Measurements from ENCODE around the gene QPRT. TPM values are rescaled to one million over a fixed set of nuclear protein-coding genes. Genes with fewer than 3 reads are reported as not detected.

The QPRT gene
- total RNA-seq, 1 experiment from 2014 or later: 0.52 TPM

DNA sequence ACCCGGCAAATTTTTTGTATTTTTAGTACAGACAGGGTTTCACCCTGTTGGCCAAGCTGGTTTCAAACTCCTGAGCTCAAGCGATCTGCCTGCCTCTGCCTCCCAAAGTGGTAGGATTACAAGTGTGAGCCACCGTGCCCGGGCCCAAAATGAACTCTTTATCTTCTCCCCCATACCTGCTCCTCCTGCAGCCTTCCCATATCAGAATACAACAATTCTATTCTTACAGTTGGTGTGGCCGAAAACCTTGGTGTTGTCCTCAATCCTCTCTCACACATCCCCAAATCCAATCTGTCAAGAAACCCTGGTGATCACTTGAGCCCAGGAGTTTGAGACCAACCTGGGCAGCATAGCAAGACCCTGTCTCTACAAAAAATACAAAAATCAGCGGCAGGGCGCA lies 35.4 kb upstream of the QPRT start (continued):
- TF ChIP-seq, protein P1, sequence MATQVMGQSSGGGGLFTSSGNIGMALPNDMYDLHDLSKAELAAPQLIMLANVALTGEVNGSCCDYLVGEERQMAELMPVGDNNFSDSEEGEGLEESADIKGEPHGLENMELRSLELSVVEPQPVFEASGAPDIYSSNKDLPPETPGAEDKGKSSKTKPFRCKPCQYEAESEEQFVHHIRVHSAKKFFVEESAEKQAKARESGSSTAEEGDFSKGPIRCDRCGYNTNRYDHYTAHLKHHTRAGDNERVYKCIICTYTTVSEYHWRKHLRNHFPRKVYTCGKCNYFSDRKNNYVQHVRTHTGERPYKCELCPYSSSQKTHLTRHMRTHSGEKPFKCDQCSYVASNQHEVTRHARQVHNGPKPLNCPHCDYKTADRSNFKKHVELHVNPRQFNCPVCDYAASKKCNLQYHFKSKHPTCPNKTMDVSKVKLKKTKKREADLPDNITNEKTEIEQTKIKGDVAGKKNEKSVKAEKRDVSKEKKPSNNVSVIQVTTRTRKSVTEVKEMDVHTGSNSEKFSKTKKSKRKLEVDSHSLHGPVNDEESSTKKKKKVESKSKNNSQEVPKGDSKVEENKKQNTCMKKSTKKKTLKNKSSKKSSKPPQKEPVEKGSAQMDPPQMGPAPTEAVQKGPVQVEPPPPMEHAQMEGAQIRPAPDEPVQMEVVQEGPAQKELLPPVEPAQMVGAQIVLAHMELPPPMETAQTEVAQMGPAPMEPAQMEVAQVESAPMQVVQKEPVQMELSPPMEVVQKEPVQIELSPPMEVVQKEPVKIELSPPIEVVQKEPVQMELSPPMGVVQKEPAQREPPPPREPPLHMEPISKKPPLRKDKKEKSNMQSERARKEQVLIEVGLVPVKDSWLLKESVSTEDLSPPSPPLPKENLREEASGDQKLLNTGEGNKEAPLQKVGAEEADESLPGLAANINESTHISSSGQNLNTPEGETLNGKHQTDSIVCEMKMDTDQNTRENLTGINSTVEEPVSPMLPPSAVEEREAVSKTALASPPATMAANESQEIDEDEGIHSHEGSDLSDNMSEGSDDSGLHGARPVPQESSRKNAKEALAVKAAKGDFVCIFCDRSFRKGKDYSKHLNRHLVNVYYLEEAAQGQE (IDR thresholded peaks at IDR 0.05; ENCODE audit: low read depth): no peak
- TF ChIP-seq ZFX (IDR thresholded peaks at IDR 0.05) (no peak), FOSL1 (IDR thresholded peaks at IDR 0.05; ENCODE audit: low read depth) (no peak), ELF1 (IDR thresholded peaks at IDR 0.05; ENCODE audit: borderline replicate concordance, low read depth) (no peak), YY1 (IDR thresholded peaks at IDR 0.05; ENCODE audit: extremely low read depth, insufficient replicate concordance, low read depth, low read length) (no peak), JUND (IDR thresholded peaks at IDR 0.05) (no peak), POLR2AphosphoS5 (IDR thresholded peaks at IDR 0.05; ENCODE audit: low read depth, low read length) (no peak), TCF7L2 (IDR thresholded peaks at IDR 0.05; ENCODE audit: borderline replicate concordance, extremely low read depth, insufficient read depth, insufficient read length) (no peak)

DNA sequence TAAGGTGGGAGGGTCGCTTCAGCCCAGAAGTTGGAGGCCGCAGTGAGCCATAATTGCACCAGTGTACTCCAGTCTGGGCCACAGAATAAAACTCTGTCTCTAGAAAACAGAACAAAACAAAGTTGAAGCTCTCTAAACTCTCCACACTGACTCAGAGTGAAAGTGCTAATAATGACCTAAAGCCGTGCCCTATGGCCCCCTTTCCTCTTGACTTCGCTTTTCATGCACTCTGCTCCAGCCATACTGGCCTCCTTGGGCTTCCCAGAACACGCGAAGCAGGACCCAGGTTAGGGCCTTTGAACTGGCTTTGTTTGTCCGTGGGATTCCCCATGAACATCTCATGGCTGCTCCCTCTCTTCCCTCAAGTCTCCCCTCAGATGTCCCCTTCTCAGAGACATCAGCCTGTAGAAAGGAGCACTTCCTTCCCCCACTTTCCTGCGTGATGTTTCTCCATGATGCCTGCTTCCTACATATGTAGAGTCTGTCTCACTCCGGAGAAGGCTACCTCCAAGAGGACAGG lies 34.6 kb upstream of the QPRT start:
- no peak overlapping the region for H3K27ac ChIP-seq (ENCODE audit: low read depth, low read length)
- H2AFZ ChIP-seq (ENCODE audit: low read depth, low read length, poor library complexity, severe bottlenecking): no peak overlapping the region
- no peaks in the 10 kb centered on the region for H3K9me2 ChIP-seq (ENCODE audit: insufficient read depth)
- H3K9me3 ChIP-seq (ENCODE audit: control insufficient read depth in 1 of 2, insufficient read depth in 1 of 2, low read depth in 1 of 2, low read length in 2 of 2): no peaks in the 10 kb centered on the region
- H3K9ac ChIP-seq (ENCODE audit: low read length): no peak overlapping the region
- no peaks in the 10 kb centered on the region for H3K27me3 ChIP-seq (ENCODE audit: insufficient read depth, low read length)
- ChIA-PET RAD21 (ENCODE audit: low non-redundant PET in 1 of 2, low total read pairs in 2 of 2, uncharacterized antibody in 2 of 2, unreplicated experiment in 2 of 2) (no interaction called here), POLR2A (interaction anchor here (0.7 kb wide), 1 partner anchor 11 kb away, joined by 3 read pairs; no protein-coding TSS in a partner anchor), CTCF (no interaction called here)
- H3K4me1 ChIP-seq (ENCODE audit: control insufficient read depth in 1 of 2, insufficient read depth in 2 of 2, low read length in 2 of 2): no peaks in the 10 kb centered on the region
- no peak overlapping the region for H3K4me2 ChIP-seq (ENCODE audit: low read length)
- H4K20me1 ChIP-seq (ENCODE audit: insufficient read depth): no peaks in the 10 kb centered on the region
- DNase-seq (ENCODE audit: low read depth, low spot score) (no peak), ATAC-seq (no peak)
- no peaks in the 10 kb centered on the region for H3K36me3 ChIP-seq (ENCODE audit: control insufficient read depth in 1 of 2, insufficient read depth in 2 of 2, low read length in 2 of 2)
- intact Hi-C loops (cut with micrococcal nuclease): no loop called here
- no TSS peak for BruUV-seq (replicated peaks)
- no peak overlapping the region for H3K4me3 ChIP-seq (replicated peaks in 1 of 2; ENCODE audit: low read depth in 1 of 2, low read length in 2 of 2)
- H3K79me2 ChIP-seq (ENCODE audit: insufficient read depth, low read length): no peaks in the 10 kb centered on the region
- no peak for TF ChIP-seq CBX3 (IDR thresholded peaks at IDR 0.05; ENCODE audit: low read depth)
- no peak for TF ChIP-seq YY1 (IDR thresholded peaks at IDR 0.05; ENCODE audit: extremely low read depth, insufficient replicate concordance, low read depth, low read length)
- TF ChIP-seq POLR2A (IDR thresholded peaks at IDR 0.05; ENCODE audit: borderline replicate concordance, extremely low read depth, insufficient read depth, insufficient read length): no peak
- TF ChIP-seq CEBPB (IDR thresholded peaks at IDR 0.05; ENCODE audit: low read depth): no peak
- TF ChIP-seq EGR1 (IDR thresholded peaks at IDR 0.05; ENCODE audit: low read depth): no peak
- no peak for TF ChIP-seq SRF (IDR thresholded peaks at IDR 0.05; ENCODE audit: low read depth)
- no peak for TF ChIP-seq EZH2 (IDR thresholded peaks at IDR 0.05)
- TF ChIP-seq, protein P1 (IDR thresholded peaks at IDR 0.05; ENCODE audit: low read depth): no peak
- TF ChIP-seq, protein P2, sequence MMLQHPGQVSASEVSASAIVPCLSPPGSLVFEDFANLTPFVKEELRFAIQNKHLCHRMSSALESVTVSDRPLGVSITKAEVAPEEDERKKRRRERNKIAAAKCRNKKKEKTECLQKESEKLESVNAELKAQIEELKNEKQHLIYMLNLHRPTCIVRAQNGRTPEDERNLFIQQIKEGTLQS (IDR thresholded peaks at IDR 0.05): no peak
- no peak for TF ChIP-seq ELF1 (IDR thresholded peaks at IDR 0.05; ENCODE audit: borderline replicate concordance, low read depth)
- TF ChIP-seq, protein P3, sequence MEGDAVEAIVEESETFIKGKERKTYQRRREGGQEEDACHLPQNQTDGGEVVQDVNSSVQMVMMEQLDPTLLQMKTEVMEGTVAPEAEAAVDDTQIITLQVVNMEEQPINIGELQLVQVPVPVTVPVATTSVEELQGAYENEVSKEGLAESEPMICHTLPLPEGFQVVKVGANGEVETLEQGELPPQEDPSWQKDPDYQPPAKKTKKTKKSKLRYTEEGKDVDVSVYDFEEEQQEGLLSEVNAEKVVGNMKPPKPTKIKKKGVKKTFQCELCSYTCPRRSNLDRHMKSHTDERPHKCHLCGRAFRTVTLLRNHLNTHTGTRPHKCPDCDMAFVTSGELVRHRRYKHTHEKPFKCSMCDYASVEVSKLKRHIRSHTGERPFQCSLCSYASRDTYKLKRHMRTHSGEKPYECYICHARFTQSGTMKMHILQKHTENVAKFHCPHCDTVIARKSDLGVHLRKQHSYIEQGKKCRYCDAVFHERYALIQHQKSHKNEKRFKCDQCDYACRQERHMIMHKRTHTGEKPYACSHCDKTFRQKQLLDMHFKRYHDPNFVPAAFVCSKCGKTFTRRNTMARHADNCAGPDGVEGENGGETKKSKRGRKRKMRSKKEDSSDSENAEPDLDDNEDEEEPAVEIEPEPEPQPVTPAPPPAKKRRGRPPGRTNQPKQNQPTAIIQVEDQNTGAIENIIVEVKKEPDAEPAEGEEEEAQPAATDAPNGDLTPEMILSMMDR (IDR thresholded peaks at IDR 0.05 in 2 of 3, conservative IDR thresholded peaks at IDR 0.05 in 1 of 3; ENCODE audit: borderline replicate concordance in 1 of 3, insufficient read depth in 1 of 3, low read depth in 2 of 3, low read length in 2 of 3): no peak
- TF ChIP-seq EZH2phosphoT487 (IDR thresholded peaks at IDR 0.05; ENCODE audit: borderline replicate concordance): no peak

Data from HCT116 (cell line).